CD4-positive, alpha-beta T cell treated with Interleukin-15 for 4 hours (primary cell): ENCODE data around the gene TSPAN4.

Source experiments
- DNase-seq: peaks from one replicate; pipeline ENCODE4 v3.0.0-alpha.2; 2020; ENCODE audit warnings: low spot score

The TSPAN4 gene

GRCh38 chr11:911031-911889 lies 68.6 kb downstream of the TSPAN4 start:
- peak; percentile 11 for DNase-seq

- DNase-seq = no peak
These were observed 69.2 kb downstream of the TSPAN4 start for GRCh38 chr11:911890-912219.

GRCh38 chr11:912266-912665 lies 69.6 kb downstream of the TSPAN4 start:
- no peak for DNase-seq

DNA sequence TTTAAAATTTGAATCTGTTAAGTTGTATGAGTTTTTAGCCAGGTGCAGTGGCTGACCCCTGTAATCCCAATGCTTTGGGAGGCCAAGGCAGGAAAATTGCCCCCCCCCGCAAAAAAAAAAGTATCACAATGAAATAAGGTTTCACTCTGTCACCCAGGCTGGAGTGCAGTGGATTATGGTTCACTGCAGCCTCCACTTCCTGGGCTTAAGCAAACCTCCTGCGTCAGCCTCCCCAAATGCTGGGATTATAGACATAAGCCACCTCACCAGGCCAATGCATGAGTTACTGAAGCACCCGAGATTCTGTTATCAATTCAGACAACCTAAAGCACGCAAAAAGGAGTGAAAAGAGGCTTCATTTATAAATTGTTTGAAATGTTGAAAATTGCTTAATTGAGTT lies 70.4 kb downstream of the TSPAN4 start:
- DNase-seq = no peak

DNA sequence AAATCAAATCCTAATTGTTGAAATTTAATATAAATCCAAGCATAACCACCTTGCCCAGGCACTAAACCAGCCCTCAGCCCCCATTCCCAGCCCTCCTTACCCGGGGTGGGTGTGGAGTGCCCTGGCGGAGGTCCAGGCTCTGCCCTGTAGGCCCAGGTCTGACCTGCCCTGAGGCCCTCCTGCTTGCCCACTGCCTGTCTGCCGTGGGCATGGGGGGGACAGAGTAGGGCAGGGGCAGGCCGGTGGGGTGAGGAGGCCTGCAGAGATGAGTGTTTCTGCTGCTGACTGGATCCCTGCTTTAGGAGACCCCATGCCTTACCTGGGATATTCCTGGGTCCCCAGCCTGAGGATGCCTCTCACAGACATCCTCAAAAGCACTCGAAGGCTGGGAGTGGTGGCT lies 71.6 kb downstream of the TSPAN4 start:
- DNase-seq = no peak

- DNase-seq = no peak
These were observed 72.3 kb downstream of the TSPAN4 start for GRCh38 chr11:914747-915501.
